ENCODE data around the gene GJD3.

GJD3 gene

GRCh38 chr17:40327244-40327729 lies 37.2 kb downstream of the GJD3 start:
- no peak for TF ChIP-seq CTCF (IDR thresholded peaks at IDR 0.05; ENCODE audit: borderline replicate concordance, insufficient read depth, low read depth, low read length)
- H3K4me3 ChIP-seq (ENCODE audit: low read depth, low read length), result no peak overlapping the region

- peak overlapping the region; percentile 36 for H3K4me3 ChIP-seq (ENCODE audit: low read depth, low read length)
- no peak for TF ChIP-seq CTCF (IDR thresholded peaks at IDR 0.05; ENCODE audit: borderline replicate concordance, insufficient read depth, low read depth, low read length)
These were observed 37.7 kb downstream of the GJD3 start for GRCh38 chr17:40326832-40327199.

- TF ChIP-seq CTCF (IDR thresholded peaks at IDR 0.05; ENCODE audit: borderline replicate concordance, insufficient read depth, low read depth, low read length), result no peak
- peak overlapping the region; percentile 36 for H3K4me3 ChIP-seq (ENCODE audit: low read depth, low read length)
These were observed 38.3 kb downstream of the GJD3 start for GRCh38 chr17:40326014-40326831.

- no peak for TF ChIP-seq CTCF (IDR thresholded peaks at IDR 0.05; ENCODE audit: borderline replicate concordance, insufficient read depth, low read depth, low read length)
- H3K4me3 ChIP-seq (ENCODE audit: low read depth, low read length), result peak overlapping the region; percentile 35
These were observed 39.2 kb downstream of the GJD3 start for GRCh38 chr17:40325156-40326013.

- H3K4me3 ChIP-seq (ENCODE audit: low read depth, low read length), result peak overlapping the region; percentile 67
- no peak for TF ChIP-seq CTCF (IDR thresholded peaks at IDR 0.05; ENCODE audit: borderline replicate concordance, insufficient read depth, low read depth, low read length)
These were observed 40.9 kb downstream of the GJD3 start for GRCh38 chr17:40323391-40324381.

All from GM12875 (cell line).